Measurements from ENCODE around the gene TRIM24.

TRIM24 gene

DNA sequence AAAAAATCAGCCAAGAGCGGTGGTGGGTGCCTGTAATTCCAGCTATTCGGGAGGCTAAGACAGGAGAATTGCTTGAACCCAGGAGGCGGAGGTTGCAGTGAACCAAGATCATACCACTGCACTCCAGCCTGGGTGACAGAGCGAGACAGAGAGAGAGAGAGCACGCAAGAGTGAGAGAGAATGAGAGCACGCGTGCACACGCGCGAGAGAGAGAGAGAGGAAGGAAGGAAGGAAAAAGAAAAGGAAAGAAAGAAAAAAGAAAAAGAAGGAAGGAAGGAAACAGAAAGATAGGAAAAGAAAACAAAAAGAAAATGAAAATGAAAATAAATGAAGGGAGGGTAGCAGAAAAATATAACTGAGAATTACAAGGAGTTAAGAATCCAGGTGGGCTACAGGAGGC lies 158.4 kb downstream of the TRIM24 start:
- TF ChIP-seq, protein P1, sequence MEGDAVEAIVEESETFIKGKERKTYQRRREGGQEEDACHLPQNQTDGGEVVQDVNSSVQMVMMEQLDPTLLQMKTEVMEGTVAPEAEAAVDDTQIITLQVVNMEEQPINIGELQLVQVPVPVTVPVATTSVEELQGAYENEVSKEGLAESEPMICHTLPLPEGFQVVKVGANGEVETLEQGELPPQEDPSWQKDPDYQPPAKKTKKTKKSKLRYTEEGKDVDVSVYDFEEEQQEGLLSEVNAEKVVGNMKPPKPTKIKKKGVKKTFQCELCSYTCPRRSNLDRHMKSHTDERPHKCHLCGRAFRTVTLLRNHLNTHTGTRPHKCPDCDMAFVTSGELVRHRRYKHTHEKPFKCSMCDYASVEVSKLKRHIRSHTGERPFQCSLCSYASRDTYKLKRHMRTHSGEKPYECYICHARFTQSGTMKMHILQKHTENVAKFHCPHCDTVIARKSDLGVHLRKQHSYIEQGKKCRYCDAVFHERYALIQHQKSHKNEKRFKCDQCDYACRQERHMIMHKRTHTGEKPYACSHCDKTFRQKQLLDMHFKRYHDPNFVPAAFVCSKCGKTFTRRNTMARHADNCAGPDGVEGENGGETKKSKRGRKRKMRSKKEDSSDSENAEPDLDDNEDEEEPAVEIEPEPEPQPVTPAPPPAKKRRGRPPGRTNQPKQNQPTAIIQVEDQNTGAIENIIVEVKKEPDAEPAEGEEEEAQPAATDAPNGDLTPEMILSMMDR (IDR thresholded peaks at IDR 0.05; ENCODE audit: low read depth, low read length) = no peak
- H3K36me3 ChIP-seq = no peaks in the 10 kb centered on the region
- H3K4me1 ChIP-seq = no peaks in the 10 kb centered on the region
- H3K4me3 ChIP-seq (ENCODE audit: low read depth, low read length) = no peak overlapping the region
- no peaks in the 10 kb centered on the region for H3K9me3 ChIP-seq
- DNase-seq = no peak
- H3K27me3 ChIP-seq = no peaks in the 10 kb centered on the region

DNA sequence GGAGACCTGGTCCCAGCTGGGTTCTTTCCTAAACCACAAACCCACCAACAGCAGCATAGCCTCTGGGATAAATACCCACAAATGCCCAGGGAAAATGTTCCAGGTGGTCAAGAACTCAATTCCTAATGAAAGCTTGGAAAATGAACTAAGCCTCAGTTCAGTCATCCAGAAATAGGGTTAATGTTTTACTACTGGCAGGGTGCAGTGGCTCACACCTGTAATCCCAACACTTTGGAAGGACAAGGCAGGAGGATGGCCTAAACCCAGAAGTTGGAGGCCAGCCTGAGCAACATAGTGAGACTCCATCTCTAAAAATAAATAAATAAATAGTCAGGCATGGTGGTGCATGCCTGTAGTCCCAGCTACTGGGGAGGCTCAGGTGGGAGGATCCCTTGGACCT lies 158.9 kb downstream of the TRIM24 start:
- Histone ChIP-seq H3K4me3 (ENCODE audit: low read depth, low read length) (no peak overlapping the region), H3K36me3 (no peaks in the 10 kb centered on the region), H3K9me3 (no peaks in the 10 kb centered on the region), H3K27me3 (no peaks in the 10 kb centered on the region), H3K4me1 (no peaks in the 10 kb centered on the region)
- no peak for DNase-seq
- TF ChIP-seq, protein P1 (IDR thresholded peaks at IDR 0.05; ENCODE audit: low read depth, low read length) = no peak

DNA sequence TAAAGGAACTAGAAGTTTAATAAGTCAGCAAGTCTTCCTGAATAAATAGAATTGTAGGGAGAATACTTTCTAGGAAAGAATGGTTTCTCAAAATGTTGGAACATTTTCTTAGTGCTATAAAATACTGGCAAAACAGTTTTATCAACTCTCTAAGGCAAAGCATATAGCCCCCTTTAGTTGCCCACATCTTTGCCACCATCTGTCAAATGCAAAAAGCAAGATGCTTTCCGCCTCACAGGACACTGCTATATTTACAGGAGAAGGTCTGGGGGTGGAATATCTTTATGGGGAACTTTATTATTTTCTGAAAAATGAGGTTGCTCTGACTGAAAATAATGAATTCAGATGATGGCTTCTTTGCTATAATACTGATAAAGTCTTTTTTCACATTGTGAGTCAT lies 162.8 kb downstream of the TRIM24 start:
- H3K36me3 ChIP-seq = no peaks in the 10 kb centered on the region
- TF ChIP-seq, protein P1 (IDR thresholded peaks at IDR 0.05; ENCODE audit: low read depth, low read length) = no peak
- DNase-seq = no peak
- no peaks in the 10 kb centered on the region for H3K27me3 ChIP-seq
- no peaks in the 10 kb centered on the region for H3K4me1 ChIP-seq
- H3K4me3 ChIP-seq (ENCODE audit: low read depth, low read length) = no peak overlapping the region
- no peaks in the 10 kb centered on the region for H3K9me3 ChIP-seq

DNA sequence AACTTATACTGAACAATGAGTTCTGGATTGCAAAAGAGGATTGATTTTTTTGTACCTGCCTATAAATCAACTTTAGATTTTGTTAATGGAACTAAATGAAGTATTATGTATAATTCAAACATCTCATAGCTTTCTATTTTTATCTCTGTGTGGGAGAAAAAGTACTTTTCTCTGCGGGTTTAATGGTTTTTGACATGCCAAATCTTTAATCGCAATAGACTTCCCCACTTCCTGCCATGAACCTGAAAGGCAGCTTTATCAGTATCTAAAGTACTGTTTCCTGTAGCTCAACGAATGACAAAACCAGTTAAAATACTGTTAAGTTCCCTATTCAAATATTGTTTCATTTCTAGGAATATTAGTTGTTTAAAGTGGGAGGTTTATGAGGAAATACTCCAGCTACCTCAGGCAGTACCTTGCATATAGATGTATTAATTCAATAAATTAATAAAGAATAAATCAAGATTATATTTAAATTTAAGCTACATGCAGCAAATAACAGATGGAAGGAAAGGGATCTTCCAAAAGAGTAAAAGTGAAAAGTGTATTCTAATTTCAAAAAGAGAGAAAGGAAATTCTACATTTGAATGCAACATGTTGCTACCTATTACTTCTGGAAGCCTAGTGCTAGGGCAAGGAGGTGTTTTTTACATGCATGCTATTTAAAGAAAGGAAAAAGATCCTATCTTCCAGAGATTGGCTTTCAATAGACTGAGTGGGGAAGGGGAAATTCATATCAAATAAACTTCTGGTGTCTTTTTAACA lies 165.2 kb downstream of the TRIM24 start:
- no peak overlapping the region for H3K4me3 ChIP-seq (ENCODE audit: low read depth, low read length)
- H3K36me3 ChIP-seq = no peaks in the 10 kb centered on the region
- TF ChIP-seq, protein P1 (IDR thresholded peaks at IDR 0.05; ENCODE audit: low read depth, low read length) = no peak
- H3K27me3 ChIP-seq = no peaks in the 10 kb centered on the region
- no peak for DNase-seq
- no peaks in the 10 kb centered on the region for H3K9me3 ChIP-seq
- no peaks in the 10 kb centered on the region for H3K4me1 ChIP-seq

DNA sequence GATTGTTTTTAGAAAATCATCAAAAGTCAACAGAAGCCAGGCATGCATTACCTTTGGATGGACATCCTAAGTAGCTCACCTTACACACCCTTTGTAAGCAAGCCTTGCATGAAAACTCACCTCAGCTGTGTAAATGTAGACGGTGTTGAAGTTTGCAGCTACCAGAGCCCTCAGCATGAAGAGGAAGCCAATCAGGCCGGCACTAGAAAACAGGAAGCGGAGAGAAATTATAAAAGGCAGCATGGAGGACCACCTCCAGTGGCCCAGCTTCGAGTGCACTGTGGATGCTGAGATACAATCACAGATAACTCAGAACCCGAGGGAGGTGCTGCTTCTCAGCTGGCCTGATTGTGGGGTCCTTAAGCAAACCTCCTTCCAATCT lies 165.8 kb downstream of the TRIM24 start:
- no peak for DNase-seq
- Histone ChIP-seq H3K36me3 (no peaks in the 10 kb centered on the region), H3K9me3 (no peaks in the 10 kb centered on the region), H3K4me3 (ENCODE audit: low read depth, low read length) (no peak overlapping the region), H3K4me1 (no peaks in the 10 kb centered on the region), H3K27me3 (no peaks in the 10 kb centered on the region)
- TF ChIP-seq, protein P1 (IDR thresholded peaks at IDR 0.05; ENCODE audit: low read depth, low read length) = no peak

DNA sequence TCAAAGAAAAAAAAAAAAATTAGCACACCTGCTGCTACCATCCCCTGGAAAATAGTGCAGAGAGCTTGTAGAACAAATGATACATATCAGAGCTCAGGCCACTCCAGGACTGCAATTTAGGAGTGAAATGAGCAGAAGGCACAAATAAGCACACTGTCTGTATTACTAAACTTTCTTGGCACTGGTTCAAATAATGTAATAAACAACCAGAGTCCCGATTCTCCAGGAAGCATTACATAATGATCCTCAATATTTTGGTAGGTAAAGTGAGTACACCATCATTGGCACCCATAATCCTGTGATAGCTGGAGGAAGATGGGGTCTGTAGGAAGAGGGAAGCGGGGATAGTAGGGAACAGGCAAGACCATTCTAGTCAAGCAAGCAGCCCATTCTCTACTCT lies 166.8 kb downstream of the TRIM24 start:
- no peak for DNase-seq
- no peaks in the 10 kb centered on the region for H3K27me3 ChIP-seq
- H3K9me3 ChIP-seq = no peaks in the 10 kb centered on the region; the same call in 1 of the 2 replicates
- TF ChIP-seq, protein P1 (IDR thresholded peaks at IDR 0.05; ENCODE audit: low read depth, low read length) = no peak
- no peaks in the 10 kb centered on the region for H3K36me3 ChIP-seq
- no peaks in the 10 kb centered on the region for H3K4me1 ChIP-seq
- no peak overlapping the region for H3K4me3 ChIP-seq (ENCODE audit: low read depth, low read length)

Measured in BE2C (cell line).